Uterus (tissue), 2 donors: Measurements from ENCODE around the gene MSRB3.

Source experiments
- POLR2A ChIP-seq, 2 donors: fragments of 450-650 bp; IDR thresholded peaks; one replicate each; pipeline ENCODE4 v1.6.1; 2016; ENCODE audit warnings: antibody characterized with exemption in 2 of 2, mild to moderate bottlenecking in 1 of 2, moderate library complexity in 1 of 2
- TF ChIP-seq, protein P1 (sequence below), 4 experiments: fragments of 200-600 bp in 2 of 4; fragments of 450-650 bp in 2 of 4; sonication (generic) in 2 of 4; IDR thresholded peaks; one replicate each; pipeline ENCODE4 v1.5.1; 2016 to 2019; ENCODE audit warnings: antibody characterized with exemption in 4 of 4, mild to moderate bottlenecking in 2 of 4, moderate library complexity in 1 of 4

DNA sequence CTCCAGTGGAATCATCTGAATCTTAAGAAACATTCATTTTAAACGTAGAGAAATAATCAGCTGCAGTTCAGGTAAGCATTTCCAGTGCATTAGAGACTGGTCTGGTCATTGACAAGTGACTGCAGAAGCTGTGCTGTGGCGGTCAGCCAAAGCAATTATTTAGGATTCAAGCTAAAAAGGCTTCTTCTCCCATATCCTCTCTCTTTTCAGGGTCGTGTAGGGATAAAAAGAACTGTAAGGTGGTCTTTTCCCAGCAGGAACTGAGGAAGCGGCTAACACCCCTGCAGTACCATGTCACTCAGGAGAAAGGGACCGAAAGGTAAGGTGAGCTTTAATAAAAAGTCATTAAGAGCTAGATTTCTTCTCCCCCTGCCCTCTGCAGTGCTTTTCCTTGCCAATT lies 48.1 kb downstream of the MSRB3 start:
- TF ChIP-seq, protein P1, sequence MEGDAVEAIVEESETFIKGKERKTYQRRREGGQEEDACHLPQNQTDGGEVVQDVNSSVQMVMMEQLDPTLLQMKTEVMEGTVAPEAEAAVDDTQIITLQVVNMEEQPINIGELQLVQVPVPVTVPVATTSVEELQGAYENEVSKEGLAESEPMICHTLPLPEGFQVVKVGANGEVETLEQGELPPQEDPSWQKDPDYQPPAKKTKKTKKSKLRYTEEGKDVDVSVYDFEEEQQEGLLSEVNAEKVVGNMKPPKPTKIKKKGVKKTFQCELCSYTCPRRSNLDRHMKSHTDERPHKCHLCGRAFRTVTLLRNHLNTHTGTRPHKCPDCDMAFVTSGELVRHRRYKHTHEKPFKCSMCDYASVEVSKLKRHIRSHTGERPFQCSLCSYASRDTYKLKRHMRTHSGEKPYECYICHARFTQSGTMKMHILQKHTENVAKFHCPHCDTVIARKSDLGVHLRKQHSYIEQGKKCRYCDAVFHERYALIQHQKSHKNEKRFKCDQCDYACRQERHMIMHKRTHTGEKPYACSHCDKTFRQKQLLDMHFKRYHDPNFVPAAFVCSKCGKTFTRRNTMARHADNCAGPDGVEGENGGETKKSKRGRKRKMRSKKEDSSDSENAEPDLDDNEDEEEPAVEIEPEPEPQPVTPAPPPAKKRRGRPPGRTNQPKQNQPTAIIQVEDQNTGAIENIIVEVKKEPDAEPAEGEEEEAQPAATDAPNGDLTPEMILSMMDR (IDR thresholded peaks at IDR 0.05) = no peak
- no peak for TF ChIP-seq POLR2A (IDR thresholded peaks at IDR 0.05)
